GM18502 (cell line): ENCODE measurements around the gene FCN2.

ENCODE experiments used
- ATAC-seq: cut with Tn5 transposase; IDR thresholded peaks from one replicate; pipeline ENCODE4 v1.9.1; 2021; ENCODE audit warnings: mild to moderate bottlenecking; ENCODE audit not compliant: unreplicated experiment, poor library complexity

FCN2 gene

DNA sequence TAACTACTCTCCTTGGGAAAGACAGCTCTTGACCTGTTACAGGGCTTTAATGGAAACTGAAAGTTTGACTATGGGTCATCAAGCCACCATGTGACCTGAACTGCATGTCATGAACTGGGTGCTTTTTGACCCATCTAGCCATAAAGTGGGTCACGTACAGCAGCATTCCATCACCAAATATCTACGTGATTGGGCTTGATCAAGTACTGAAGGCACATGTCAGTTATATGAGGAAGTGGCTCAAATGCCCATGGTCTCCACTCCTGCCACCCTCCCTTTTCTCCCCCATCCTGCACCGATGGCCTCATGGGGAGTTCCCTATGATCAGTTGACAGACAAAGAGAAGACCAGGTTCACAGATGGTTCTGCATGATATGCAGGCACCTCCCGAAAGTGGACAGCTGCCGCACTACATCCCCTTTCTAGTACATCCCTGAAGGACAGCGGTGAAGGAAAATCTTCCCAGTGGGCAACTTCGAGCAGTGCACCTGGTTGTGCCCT lies 44.5 kb downstream of the FCN2 start:
- ATAC-seq, result no peak

DNA sequence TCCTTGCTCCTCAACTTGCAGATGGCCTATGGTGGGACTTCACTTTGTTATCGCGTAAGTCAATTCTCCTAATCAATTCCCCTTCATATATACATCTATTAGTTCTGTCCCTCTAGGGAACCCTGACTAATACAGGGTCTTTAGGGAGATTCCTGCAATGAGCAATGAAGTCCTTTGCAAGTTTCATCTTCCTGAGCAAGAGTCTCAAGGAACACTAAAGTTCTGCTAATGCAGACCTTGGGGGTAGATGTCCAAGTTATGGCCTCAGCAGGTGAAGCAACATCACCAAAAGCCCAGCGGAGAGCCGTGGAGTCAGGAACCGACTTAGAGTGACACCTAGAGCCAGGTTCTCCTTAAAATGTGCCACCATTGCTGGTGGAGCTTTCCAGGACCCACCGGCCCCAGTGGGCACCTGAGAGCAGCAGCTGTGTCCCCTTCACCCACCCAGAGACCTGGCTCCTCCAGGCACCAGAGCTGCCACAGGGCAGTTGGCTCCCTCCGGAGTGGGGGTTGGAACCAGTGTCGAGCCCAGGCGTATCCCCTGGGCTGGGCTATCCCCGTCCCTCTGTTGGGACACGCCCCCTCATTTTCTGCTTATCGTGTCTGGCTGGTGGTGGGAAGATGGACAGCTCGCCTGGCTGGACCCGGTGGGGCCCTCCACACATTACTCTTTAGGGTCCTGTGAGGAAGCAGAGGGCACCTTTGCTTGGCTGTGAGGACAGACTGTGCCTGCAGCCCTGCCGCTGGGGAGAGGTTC lies 48.0 kb downstream of the FCN2 start:
- ATAC-seq, result no peak

DNA sequence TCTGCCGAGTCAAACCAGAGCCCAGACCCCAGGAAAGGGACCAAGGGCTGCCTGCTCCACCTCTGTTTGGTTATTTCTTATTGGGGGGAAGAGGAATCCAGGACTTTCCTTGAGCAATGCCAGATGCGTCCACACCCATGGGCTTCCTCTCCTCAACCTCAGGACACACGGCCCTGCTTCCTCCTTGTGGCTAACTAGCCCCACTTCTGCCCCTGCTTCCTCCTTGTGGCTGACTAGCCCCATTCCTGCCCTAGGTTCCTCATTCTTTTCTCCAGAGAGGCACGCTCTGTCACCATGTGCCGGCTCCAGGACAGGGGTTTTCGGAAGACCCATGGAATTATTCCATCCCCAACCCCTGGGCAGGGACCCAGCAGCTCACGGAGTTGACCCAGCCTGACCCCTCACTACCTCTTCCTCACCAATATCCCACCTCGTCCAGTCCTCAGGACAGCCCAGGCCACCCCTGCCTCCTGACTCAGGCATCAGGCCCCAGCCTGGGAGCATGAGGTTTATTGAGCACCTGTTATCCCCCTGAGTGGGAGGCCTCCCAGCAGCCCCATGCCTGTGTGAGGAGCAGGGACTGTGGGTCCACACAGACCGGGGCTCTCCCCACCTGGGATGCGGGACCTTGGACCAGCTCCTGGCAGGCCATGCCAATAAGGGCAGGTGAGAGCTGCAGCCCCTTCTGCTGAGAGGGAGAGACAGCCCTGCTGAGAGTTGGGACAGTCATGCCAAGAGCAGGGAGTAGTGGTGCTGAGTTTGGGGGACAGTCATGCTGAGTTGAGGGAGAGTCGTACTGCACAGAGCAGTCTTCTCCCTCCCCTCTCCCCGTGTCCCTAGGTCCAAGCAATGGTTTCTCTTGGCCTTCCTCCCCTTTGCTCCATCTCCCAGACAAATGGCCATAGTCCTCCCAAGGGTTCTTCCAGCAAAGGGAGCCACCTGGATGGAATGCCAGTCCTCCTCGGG lies 48.9 kb downstream of the FCN2 start:
- ATAC-seq, result no peak

DNA sequence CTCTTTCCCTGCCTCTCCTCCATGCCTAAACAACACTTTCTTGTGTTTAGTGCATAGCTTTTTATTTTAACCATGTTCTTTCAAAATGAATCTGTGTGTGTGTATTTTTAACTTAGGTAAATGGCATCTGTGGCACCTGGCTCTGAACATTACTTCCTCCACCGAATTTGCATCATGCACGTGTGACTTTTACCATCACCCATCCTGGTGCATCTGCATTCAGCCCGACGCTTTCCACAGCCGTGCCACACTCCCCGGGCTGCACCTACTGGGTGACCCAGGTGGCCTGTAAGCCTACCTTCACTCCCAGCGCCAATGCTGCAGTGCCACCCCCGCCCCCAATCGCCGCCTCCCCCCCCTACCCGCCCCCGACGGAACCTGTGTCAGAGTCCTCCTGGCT lies 49.8 kb downstream of the FCN2 start:
- ATAC-seq, result no peak

DNA sequence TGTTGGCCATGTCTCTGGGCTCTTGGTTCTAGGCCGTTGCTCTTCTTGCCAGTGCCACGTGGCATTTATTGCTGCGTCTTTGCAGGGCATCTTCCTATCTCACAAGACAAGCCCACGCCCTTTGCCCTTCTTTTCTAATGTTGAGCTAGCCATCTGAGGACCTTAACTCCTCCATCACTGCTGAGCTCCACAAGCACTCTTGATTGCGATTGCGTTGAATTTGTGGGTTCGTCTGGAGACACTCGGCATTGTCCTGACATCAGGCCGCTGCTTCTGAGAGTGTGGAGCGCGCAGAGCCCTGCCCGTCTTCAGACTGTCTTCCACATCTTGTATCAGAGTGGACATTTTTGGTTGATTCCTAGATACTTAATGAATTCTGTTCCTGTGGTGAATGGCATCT lies 51.6 kb downstream of the FCN2 start:
- ATAC-seq, result no peak

DNA sequence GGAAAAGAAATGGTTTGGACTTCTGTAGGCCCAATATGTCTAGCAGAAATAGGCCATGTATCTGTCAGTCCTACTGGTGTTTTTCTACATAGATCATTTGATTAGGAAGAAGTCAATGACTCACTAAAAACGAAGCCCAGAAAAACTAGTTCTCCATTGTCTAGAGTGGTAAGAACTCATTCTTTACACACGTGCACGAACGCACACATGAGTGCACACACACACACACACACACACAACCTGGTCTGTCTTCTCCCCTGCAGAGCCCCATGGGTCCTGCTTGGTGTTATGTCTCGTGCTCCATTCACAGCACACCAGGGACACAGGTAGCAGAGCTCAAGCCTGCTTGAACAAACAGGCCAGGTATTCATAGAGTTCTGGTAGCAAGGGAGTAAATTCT lies 52.0 kb downstream of the FCN2 start:
- ATAC-seq, result no peak

DNA sequence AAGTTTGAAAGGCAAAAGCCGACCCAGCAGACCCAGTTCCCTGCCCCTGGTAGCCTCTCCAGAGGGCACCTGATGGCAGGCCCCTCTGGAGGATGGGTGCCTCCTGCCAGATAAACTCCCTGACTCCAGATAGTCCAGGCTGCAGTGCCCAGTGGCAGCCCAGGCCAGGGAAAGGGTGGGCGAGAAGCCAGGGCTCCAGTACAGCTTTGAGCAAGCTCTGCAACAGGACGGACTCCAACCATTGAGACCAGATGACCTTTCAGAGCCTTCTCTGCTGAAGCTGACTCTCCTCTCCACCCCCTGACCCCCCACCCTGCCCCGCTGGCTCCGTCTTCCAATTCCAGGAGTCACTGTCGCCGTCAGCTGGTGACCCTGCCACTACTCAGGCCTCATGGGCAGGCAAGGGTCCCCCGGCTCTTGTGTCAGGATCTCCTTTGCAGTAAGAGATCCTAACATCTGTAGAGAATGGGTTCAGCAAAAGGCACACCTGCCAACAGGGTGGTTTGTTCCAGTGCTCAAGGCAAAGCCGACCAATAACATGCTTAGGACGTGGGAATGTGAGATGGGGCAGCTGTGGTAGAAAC lies 52.6 kb downstream of the FCN2 start:
- ATAC-seq, result no peak

DNA sequence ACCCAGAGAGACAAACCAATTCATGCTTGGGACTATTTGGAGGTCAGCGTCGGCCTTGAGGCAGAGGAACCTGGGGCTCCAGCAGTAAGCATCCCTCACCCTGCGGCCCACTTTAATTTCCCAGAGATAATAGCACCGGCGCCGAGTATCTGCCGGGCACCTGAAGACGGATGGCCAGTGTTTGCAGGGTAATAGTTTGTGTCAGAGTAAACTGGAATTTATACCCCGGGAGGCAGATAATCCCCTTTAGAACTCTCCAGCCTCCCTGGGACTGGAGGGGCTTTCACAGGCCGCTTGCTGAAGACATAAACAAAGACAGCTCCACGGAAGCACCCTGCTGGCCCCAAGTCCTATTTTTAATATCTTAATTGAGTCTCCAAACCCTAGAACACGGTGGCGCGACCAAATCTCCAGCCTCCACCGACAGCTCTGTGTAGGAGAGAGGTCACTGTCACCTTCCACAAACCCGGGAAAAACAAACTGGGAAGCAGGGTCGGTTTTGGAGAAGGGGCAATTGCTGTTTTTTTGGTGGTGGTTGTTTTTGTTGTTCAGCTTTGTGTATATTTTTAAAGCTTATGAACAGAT lies 54.5 kb downstream of the FCN2 start:
- ATAC-seq, result no peak

DNA sequence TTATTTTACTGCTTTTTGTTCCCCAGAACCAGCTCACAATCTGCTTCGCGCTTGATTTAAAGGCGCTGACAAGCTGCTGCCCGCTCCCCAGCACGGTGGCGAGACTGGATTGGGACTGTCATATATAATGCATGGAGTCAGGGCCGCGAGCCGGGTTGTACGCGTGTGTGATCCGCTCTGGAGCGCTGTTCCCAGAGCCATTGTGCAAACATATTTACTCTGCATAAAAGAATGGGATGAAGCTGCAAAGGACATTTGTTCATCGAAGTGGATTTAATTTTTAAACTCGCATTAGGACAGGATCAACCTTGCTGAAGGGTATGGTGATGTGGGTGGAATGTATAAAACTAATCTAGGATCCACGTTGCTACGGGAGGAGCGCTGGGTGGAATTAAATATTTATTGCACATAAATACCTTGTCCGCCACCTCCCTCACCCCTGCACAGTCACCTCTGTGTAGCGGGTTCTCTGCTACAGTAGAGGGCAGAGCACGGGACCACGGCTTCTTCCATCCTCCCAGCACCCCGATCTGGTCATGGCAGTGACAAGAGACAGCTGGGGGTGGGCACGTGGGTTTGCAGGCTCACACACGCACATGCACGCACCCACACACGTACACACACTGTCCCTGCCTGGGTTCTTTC lies 55.2 kb downstream of the FCN2 start:
- no peak for ATAC-seq

DNA sequence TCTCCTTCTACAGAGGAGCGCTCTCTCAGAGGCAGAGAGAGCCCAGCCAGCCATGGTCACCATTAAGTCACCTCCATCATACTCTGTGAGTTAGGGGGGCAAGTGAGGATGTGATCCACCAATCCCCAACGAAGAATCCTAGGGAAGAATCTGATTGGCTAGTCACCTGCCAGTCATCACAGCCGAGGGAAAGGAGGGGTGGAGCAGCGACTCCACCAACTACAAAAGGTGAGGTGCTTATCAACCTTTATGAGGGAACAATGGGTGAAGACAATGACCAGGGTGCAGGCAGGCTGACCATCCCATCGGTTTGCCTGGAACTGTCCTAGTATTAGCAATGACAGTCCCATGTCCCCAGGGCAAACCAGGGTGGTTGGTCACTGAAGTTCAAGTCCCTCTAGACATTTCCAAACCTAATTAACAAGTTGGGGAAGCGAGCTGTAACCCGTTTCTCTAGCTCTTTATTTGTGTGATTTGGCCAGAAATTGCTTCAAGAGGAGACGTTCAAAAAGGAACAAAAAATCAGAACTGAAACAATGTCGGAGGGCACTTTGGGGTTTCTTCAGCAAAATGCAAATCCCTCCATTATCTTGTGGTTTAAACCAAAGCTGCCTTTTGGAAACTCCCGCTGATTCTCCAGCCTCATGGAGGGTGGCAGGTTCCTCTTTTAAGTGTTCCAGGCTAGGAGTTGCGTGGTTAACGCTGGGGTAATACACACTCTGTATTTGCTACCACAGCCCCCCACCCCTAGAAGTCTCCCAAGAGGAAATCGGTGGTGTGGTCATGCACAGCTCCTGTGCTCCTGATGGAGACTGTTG lies 55.9 kb downstream of the FCN2 start:
- ATAC-seq, result peak; percentile 47
